NCI-H82 (cell line): ENCODE measurements around the gene LZTS2.
"Not testable (repeated sequence)": the region's sequence is repeated elsewhere in the genome, so short reads cannot be mapped to it uniquely, and the experiment has no call there.

Source experiments
- DNase-seq: peaks from one replicate; lab custom pipeline; 2025; lab: John Stamatoyannopoulos, UW

The LZTS2 gene

DNA sequence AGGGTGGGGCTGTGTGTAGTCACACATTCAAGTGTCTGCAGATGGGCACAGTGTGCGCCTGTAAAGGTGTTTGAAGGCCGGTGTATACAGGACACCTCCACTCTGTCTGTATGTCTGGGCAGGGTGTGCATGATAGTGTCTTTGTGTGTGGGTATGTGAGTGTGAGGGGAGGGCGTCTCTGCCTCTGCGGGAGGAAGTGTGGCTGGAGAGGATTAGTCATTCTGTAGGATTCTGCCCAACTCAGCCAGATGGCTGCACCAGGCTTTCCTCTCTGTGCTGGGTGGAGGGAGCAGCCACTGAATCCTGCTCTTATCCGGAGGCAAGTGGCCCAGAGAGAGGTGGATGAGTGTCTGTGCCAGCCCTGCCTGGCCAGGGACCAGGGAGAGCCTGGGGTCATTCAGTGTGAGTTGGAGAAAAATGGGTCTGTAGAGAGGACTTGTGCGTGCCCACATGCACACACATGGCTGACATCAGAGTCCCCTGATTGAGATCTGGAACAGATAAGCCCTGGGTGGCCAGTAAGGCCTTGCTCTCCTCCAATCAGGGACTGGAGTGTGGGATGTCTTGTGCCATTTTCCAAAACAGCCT, 33.1 kb downstream of the LZTS2 start:
- peak; percentile 91 for DNase-seq

DNA sequence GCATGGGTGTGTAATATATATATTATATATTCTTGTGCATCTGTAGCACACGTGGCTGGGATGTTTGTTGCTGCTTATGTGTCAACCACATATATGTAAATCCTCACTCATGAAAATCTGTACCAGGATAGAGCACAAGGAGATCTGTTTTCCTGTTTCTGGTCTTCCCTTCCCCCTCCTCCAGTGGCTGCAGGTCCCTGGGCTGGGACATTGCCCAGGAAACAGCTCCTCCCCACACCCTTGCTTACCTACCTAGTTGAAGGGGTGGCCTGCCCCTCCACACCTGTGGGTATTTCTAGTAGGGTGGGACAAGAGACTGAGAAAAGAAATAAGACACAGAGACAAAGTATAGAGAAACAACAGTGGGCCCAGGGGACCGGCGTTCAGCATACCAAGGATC, 33.7 kb downstream of the LZTS2 start:
- DNase-seq: no peak

DNA sequence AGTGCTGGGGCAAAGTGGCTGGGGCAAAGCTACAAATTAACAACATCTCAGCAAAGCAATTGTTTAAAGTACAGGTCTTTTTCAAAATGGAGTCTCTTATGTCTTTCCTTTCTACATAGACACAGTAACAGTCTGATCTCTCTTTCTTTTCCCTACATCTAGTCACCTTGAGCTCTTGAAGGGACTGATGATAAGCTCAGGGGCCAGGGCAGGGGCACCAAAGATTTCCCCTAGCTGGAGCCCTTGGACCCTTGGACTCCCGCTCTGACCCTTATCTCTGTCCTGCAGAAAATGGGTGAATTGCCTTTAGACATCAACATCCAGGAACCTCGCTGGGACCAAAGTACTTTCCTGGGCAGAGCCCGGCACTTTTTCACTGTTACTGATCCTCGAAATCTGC, 34.8 kb downstream of the LZTS2 start:
- not testable (repeated sequence) for DNase-seq

DNA sequence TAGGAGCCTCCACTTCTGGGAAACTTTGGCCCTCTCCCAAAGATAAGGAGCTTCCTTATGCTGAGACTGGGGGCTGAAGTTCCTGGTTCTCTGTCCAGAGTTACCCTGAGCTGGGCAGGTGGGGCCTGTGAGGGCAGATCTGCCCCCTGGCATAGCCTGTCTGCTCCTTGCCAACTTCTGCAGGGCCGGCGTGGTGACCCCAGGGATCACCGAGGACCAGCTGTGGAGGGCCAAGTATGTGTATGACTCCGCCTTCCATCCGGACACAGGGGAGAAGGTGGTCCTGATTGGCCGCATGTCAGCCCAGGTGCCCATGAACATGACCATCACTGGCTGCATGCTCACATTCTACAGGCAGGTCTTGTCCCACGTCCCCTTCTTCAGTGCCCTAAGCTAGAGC, 35.7 kb downstream of the LZTS2 start:
- no peak for DNase-seq

DNA sequence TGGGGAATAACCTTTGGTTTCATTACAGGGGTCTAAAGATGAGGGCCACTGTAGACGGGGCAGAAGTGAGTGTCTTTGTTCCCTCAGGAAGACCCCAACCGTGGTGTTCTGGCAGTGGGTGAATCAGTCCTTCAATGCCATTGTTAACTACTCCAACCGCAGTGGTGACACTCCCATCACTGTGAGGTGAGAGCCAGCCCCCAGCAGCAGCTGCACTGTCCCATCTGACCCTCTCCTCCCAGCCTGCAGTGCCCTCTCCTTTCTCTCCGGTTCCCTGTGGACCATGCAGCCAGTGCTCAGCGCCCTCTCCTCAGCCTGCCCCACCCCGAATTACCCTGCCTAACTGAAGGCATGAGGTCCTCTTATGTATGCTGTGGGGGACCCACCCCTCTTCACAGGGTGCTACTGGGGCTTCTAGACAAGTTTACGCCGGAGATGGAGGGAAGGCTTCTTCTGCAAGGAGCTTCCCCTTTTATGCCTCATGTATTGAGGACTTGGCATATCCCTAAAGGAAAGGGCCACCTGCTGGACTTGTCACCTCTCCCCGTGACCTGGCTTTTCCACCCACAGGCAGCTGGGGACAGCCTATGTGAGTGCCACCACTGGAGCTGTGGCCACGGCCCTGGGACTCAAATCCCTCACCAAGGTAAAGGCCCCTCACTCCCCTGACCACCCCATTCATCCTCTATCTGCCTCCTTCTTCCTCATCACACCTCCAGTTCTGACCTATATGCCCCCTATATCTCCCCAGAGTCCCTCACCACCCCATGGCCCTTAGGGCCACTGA, 36.5 kb downstream of the LZTS2 start:
- DNase-seq: no peak

DNA sequence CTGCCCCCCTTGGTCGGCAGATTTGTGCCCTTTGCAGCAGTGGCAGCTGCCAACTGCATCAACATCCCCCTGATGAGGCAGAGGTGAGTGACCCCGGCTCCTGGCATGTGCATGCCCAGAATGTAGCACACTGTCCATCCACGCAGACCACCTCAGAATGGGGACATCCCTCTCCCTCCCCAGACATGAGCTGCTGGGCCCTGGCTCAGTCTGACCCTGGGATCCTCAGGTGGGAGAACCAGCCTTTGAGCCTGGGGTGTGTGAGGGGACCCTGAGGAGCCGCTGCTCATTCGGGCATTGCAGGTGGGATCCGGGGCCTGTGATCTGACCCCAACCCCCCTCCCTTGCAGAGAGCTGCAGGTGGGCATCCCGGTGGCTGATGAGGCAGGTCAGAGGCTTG, 37.1 kb downstream of the LZTS2 start:
- no peak for DNase-seq

DNA sequence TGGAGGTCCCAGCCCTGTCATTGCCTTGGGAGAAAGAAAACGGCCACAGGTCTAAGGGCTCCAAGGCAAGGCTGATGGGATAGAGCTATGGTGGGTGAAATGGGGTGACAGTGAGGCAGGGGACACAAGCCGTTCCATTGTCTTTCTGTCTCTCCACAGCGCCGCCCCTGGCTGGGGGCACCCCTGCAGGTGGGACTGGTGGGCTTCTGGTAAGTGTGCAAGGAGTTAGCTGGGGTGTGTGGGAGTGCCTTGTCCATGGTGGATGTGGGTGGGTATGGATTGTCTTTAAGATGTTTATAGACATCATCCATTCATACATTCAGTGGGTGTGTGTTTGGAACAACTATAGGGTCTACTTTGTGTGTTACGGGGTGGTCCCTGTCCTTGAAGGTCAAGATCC, 38.9 kb downstream of the LZTS2 start:
- no peak for DNase-seq

DNA sequence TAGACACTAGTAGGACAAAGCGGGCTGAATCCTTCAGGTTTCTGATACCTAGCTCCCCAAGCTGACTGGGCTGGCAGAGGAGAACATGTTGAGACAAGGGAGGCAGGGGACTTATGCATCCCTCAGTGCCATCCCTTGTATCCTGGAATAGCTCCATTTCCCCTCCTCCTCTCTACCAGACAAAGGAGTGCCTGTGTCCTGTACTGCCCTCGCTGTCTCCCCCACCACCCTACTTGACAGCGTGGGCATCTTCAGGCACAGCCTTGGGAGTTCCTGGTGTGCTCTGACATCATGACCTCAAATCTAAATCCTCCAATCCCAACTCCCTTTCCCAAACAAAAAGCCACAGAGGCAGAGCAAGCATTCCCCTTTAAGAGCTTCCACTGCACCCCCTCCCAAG, 40.5 kb downstream of the LZTS2 start:
- DNase-seq: no peak

DNA sequence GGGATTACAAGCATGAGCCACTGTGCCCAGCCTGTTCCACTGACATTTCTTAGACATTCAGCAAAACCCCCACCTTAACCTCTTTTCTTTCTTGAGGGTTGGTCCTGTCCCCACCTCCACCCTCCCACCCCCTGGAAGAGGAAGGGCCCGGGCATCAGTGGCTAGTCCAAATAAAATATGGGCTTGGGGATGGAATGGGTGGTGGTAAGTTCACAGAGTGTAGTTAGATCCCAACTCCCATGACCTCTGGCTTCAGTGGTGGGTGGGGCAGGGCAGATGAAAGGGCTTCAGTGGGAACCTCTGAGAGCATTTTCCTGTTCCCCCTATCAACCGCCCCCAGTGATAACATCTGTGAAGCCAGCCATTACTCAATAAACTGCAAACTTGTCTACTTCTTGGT, 41.2 kb downstream of the LZTS2 start:
- no peak for DNase-seq

DNA sequence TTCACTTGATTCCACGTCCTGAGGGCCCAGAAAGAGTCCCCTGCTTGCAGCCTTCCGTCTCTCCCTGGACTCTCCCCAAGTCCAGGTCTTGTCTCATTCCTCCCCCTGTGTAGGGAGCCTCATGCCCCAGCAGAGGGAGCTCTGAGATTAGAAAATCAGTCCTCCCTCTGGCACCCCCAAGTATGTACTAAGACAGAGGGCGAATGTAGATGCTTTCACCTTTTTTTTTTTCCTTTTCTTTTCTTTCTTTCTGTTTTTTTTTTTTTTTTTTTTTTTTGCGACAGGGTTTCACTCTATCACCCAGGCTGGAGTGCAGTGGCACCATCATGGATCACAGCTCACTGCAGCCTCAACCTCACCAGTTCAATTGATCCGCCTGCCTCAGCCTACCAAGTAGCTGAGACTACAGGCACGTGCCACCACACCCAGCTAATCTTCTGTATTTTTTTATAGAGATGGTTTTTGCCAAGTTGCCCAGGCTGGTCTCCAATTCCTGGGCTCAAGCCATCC, 41.7 kb downstream of the LZTS2 start:
- DNase-seq: peak; percentile 85

DNA sequence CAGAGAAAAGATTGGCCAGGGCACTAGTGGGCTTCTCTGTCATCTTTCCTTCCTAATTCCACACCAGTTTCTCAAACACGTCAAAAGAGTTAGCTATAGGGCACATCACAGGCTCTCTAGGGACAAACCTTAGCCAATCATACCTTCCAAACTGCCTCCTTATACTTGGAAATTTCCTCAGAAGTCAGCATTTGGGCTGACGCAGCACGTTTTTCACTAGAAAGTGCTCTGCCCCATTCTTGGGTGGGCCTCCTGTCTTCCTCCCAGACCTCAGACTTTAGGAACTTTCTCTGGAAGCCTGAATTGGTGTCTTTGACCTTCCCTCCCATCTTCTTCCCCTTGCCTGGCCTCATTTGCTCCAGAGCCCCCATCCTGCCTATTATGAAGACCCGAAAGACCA, 42.5 kb downstream of the LZTS2 start:
- DNase-seq: no peak

DNA sequence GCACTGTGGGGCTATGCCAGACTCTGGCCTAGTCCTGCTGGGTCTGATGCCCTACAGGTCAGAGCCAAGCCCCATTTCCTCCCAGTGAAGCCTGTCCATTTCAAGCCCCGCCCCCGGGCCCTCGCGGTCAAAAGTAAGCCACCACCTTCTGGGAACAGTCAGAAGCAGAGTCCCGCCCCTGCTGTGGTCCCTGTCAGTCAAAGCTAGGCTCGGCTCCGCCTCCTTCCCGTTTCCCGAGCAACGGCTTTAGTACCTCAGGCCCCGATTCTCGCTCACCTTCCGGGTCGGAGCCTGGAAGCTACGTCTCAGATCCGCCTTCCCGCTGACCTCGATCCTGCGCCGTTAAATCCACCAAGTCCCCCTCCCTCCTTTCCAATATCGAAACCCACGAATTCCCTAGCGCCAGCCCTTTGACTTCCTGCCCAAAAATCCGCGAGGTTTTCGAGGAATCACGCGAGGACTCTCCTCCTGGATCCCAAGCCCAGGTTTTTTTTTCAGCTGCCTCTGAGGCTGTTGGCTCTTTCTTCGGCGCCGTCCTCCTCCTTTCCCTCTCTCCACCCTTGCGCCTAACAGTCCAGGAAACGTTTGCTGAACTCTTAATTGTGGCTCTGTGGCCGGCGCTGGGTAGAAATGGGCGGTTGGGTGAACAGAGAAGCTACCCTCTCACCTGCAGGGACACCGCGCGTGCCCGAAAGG, 43.2 kb downstream of the LZTS2 start:
- DNase-seq: peak; percentile 98

DNA sequence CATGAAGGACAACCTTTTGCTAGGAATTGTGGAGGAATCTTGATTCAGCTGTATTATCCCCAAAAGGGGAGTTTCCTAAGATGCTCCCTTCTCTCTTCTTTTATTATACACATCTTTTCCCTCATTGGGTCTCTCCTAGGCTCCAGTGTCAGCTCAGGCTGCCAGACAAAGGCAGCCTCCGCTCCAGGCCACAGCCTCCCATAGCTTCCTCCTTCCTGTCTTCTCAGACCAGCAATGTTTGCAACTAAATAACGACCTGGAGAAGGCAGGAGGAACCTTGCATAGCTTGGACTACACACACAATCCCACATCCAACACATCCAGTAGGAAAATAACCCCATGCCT, 43.7 kb downstream of the LZTS2 start:
- DNase-seq: peak; percentile 30

DNA sequence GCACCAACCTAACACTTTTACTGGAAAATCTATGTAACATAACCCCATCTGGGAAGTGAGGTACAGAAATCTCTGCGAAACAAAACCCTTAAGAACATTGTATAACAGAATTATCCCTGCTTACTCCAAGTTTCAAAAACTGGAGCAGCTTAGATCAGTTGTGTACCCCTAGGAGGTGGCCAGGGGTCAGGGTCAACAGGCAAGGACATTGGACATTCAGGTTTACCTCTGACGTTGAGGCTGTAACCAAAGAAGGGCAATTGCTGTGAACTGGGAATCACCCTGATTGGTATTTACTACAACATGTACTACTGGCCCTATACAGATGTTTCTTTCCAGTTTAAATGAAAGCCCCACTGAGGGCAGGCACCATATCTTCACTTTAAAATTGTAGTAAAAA, 44.5 kb downstream of the LZTS2 start:
- DNase-seq: no peak

DNA sequence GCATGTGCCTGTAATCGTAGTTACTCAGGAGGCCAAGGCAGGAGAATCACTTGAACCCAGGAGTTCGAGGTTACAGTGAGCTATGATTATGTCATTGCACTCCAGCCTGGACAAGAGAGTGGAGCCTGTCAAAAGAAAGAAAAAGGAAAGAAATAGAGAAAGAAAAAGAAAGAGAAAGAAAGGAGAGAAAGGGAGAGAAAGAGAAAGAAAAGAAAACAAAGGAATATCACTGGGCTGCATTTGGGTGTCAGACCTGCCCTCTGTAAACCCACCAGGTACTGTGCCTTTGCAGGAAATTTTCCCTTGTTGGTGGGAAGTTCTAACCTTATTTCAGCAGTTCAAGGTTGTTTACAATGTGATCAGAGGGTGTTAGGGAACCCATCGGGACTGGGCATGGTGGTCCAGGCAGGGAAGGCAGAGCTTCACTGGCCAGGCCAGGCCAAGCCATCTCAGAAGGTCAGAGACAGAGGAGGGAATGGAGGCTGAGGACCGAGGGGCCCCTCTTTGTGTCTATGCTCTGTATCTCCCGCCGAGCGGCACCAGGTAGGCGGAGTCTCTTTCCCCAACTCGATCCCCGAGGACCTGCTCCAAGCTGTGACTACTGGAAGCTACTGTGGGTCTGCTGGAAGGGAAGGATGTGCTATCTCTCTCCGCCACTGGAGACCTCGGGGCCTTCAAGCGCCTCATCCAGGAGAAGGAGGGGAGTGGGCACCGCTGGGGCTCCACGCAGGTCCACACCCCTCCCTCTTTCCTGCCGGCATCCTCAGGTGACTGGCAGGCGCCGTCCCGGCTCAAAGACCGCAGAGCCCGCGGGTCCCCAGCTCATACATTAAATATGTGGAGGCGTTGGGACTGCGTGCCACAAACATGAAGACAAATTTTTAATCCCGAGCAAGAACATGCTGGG, 47.0 kb downstream of the LZTS2 start:
- peak; percentile 42 for DNase-seq

DNA sequence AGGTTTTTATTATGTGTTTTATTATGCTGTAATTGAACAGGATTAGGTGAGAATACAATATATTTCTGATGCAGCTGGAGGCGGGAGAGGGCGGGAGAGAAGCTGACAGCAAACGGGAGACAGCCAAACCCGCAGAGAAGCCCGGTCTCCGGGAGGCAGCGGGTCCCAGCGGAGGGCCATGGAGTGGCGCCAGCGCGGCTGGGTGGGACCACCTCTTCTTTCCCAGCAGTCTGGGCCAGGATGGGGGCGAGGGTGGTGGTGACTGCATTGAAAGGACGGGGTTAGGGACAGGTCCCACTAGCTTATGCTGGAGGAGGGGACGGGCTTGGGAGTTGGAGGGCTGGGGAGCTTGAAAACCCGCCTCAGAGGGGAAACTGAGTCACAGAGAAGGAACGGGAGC, 47.7 kb downstream of the LZTS2 start:
- DNase-seq: no peak

DNA sequence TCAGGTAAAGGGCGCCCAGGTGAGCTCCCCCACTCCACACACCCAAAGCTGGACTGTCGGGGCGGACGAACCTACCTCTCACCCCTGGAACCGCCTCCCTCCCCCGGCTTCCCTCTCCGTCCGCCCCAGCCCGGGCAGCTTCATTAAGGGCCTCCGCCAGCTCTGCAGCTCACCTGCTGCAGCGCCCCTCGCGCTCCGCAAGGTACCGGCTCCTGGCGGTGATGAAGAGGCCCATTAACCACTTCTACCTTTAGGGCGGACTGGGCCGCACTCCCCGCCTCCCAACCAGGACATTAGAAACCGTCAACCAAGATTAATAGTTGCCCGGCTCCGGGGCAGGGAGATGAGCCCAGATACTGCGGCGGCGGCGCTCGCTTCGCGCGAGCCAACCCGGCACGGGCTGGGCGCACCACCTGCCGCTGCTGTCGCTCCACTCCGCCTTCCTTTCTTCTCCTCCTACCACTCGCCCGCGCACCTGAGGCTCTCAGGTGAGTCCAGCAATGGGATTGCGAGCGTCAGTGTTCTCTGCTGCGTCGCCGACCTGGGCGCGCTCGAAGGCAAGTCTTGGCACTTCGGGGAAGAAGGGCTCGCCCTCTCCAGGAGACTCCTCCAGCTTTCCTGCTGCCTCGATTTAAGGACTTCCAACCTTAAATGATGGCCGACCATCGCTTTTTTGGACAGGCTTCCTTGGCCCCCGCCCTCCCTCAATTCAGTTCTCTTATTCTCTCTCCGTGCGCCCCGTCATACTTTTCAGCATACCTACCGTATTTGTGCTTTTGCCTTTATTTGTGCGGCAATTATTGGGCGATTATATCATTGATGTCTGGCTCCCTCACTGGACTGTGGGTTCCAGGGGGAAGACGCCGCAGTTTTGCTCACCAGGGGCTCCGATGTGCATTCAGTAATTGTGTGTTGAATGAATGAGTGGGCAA, 48.6 kb downstream of the LZTS2 start:
- no peak for DNase-seq

DNA sequence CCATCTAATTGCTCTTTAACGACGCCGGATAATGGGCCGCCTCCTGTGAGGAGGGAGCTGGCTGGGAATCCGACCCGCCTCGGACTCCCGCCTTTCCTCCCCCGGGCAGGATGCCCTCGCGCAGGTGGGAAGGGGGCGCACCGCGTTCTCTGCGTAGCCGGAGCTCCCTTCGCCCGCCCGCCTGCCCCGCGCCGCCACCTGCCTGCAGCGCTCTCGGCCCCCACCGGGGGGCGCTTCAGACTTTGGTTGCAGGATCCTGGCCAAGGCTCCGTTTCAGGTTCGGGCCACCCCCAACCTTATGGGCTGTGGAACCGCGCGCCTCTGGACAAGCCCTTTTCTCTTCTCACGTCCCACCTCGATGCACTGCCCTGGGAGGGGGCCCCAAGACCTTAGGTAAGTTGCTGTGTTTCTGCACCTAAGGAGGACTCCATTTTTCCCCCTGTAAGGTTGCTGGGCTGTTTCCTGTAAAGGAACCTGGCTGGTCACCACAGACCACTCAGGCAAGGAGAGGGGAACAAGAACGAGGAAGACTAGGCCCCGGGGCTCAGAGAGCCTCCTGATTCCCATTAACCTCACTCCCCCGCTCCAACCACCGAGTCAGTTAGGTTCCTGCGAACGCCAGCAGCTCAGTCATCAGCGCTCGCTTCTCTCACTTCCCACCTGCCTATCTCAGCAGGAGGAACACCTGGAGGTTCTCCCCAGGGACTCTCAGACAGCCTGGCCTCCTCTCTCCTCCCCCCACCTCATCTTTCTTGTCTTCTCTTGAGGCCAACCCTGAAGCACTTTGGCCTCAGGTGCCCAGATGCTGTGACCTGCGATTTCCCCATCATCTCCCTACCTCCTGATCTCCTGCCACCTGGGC, 50.8 kb downstream of the LZTS2 start:
- peak; percentile 75 for DNase-seq

DNA sequence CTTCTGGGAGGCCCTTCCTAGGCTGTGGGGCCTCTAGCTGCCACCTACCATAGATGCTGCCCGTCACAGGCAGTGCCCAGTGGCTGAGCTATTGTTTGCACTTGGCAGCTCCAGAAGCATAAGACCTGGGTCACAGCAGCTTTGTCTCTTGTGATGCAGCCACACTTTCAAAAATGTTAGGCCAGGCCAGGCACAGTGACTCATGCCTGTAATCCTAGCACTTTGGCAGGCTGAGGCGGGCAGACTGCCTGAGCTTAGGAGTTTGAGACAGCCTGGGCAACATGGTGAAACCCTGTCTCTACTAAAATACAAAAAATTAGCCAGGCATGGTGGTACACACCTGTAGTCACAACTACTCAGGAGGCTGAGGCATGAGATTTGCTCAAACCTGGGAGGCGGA, 52.7 kb downstream of the LZTS2 start:
- no peak for DNase-seq

DNA sequence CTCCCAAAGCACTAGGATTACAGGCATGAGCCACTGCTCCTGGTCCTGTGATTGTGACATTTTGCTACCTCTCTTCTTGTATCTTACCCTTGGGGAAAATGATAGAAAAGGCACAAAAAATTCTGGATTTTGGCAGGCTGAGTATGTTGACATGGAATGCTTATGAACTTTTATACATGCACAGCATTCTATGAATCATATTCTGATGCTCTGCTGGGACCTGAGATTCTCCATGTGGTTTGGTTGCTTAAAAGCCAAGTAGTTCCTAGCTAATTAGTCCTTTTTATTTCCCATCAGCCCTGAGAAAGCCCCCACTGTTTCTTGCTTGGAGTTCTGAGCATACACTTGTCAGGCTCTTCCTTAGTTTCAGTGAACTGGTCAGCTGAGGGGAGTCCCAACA, 53.9 kb downstream of the LZTS2 start:
- no peak for DNase-seq
